Gastrocnemius medialis (tissue), 4 donors: ENCODE data around the gene STARD3. TPM values are rescaled to one million over a fixed set of nuclear protein-coding genes. Genes with fewer than 3 reads are reported as not detected.
"Not testable (repeated sequence)": the region's sequence is repeated elsewhere in the genome, so short reads cannot be mapped to it uniquely, and the experiment has no call there.

Experiments
- ATAC-seq, 2 donors: fragments of 150-250 bp; one replicate each; pipeline ENCODE4 v1.9.1; 2016
- DNase-seq, 2 donors: peaks; one replicate each; pipeline ENCODE4 v3.0.0-alpha.2; 2019
- H3K27ac ChIP-seq, 4 donors: fragments of 200-600 bp; sonication (generic); 1 replicate in 1 of 4; 2 replicates in 3 of 4; pipeline ENCODE4 v1.5.1; 2016 to 2018; ENCODE audit warnings: mild to moderate bottlenecking in 2 of 4, moderate library complexity in 1 of 4
- H3K27me3 ChIP-seq, 3 donors: fragments of 200-600 bp; sonication (generic) in 2 of 3; 1 replicate in 1 of 3; 2 replicates in 2 of 3; pipeline versions ENCODE4 v1.5.1 to v1.6.0; 2016 to 2019; ENCODE audit warnings: mild to moderate bottlenecking in 1 of 3, moderate library complexity in 1 of 3
- H3K36me3 ChIP-seq, 2 donors: fragments of 200-600 bp; sonication (generic) in 1 of 2; one replicate each; pipeline ENCODE4 v1.5.1; 2017 to 2018
- H3K4me1 ChIP-seq, 2 donors: fragments of 200-600 bp; sonication (generic) in 1 of 2; one replicate each; pipeline ENCODE4 v1.5.1; 2016 to 2017; ENCODE audit warnings: mild to moderate bottlenecking in 2 of 2
- H3K4me3 ChIP-seq, 4 donors: fragments of 200-600 bp; sonication (generic) in 3 of 4; 1 replicate in 1 of 4; 2 replicates in 3 of 4; pipeline ENCODE4 v1.5.1; 2016 to 2019; ENCODE audit warnings: mild to moderate bottlenecking in 2 of 4
- H3K9me3 ChIP-seq, 3 donors: fragments of 200-600 bp; sonication (generic) in 2 of 3; 1 replicate in 1 of 3; 2 replicates in 2 of 3; pipeline ENCODE4 v1.5.1; 2016 to 2019
- CTCF ChIP-seq, 5 experiments: fragments of 450-650 bp in 3 of 5; fragments of 200-600 bp in 2 of 5; sonication (generic) in 2 of 5; IDR thresholded peaks in 4 of 5; conservative IDR thresholded peaks in 1 of 5; 1 replicate in 4 of 5; 2 replicates in 1 of 5; pipeline ENCODE4 v1.5.1; 2016 to 2019; ENCODE audit warnings: antibody characterized with exemption in 5 of 5, mild to moderate bottlenecking in 3 of 5, moderate library complexity in 3 of 5
- POLR2A ChIP-seq, 2 donors: fragments of 450-650 bp; IDR thresholded peaks; one replicate each; pipeline ENCODE4 v1.6.1; 2017; ENCODE audit warnings: antibody characterized with exemption in 2 of 2, mild to moderate bottlenecking in 2 of 2, moderate library complexity in 2 of 2
- in situ Hi-C, 4 donors: fragments of 200-750 bp; cut with MboI; loops; one replicate each; pipeline versions ENCODE4 v1.15.0 to v1.8.0; 2017; ENCODE audit warnings: low sequenced_read_pairs in 4 of 4
- intact Hi-C: fragments of 100-400 bp; cut with DNase I; formaldehyde crosslinking; loops from one replicate; pipeline ENCODE4 v1.15.1; 2023; ENCODE audit warnings: low total_unique reads
- total RNA-seq, 4 donors: library from RNA; depleted of rRNA; stranded (reverse); fragments of >200 nt; gene quantifications; one replicate each; pipeline versions ENCODE4 v1.1.0 to v1.2.3, GENCODE V29; 2016

The STARD3 gene
- 10 to 100 TPM; 31.0 to 41.7 (median 41.0) TPM for total RNA-seq

- ATAC-seq, result peak; percentile 92 to 93
- Histone ChIP-seq H3K4me1 (peaks cover 41 to 48% of the 10 kb centered on the region in 2 donors), H3K36me3 (no peaks in the 10 kb centered on the region), H3K9me3 (no peaks in the 10 kb centered on the region), H3K4me3 (peak within 1 kb of the TSS; percentile 76 to 97 (median 92)), H3K27ac (peak within 1 kb of the TSS; percentile 93 to 99 (median 94)), H3K27me3 (no peaks in the 10 kb centered on the region)
- intact Hi-C loops (loop anchor here (1.0 to 5.0 kb wide), 4 partner anchors 14 to 115 kb away; partner anchors contain the start of genes MIEN1 and TCAP), in situ Hi-C loops (no loop called here)
- TF ChIP-seq CTCF (IDR thresholded peaks at IDR 0.05 in 4 of 5, conservative IDR thresholded peaks at IDR 0.05 in 1 of 5) (peak in 3 of 5 experiments; percentile 16 to 44 (median 26)), POLR2A (IDR thresholded peaks at IDR 0.05) (peak; percentile 46 to 56)
- peak; percentile 84 to 89 for DNase-seq
These were observed at the start of gene STARD3 for GRCh38 chr17:39636927-39637736. STARD3 (plus strand) TSS chr17:39637144; CDS start chr17:39653532, 16,388 bp downstream.

GRCh38 chr17:39590180-39590579 is 46.8 kb upstream of the STARD3 start:
- H3K36me3 ChIP-seq, H3K4me3 ChIP-seq, H3K4me1 ChIP-seq, DNase-seq, H3K27ac ChIP-seq, intact Hi-C loops, H3K9me3 ChIP-seq, in situ Hi-C loops, ATAC-seq: not testable (repeated sequence)
- peaks cover 8 to 22% (median 15%) of the 10 kb centered on the region in 3 donors for H3K27me3 ChIP-seq

- intact Hi-C loops, result no loop called here
- no peak overlapping the region for H3K4me3 ChIP-seq
- DNase-seq, result no peak
- ATAC-seq, result peak in 1 of 2 donors; percentile 18
- H3K27me3 ChIP-seq, result peaks cover 27 to 42% (median 36%) of the 10 kb centered on the region in 3 donors
- in situ Hi-C loops, result no loop called here
- TF ChIP-seq POLR2A (IDR thresholded peaks at IDR 0.05), result no peak
- no peak for TF ChIP-seq CTCF (IDR thresholded peaks at IDR 0.05 in 4 of 5, conservative IDR thresholded peaks at IDR 0.05 in 1 of 5)
- no peaks in the 10 kb centered on the region for H3K36me3 ChIP-seq
- H3K27ac ChIP-seq, result no peak overlapping the region
- no peaks in the 10 kb centered on the region for H3K4me1 ChIP-seq
- no peaks in the 10 kb centered on the region for H3K9me3 ChIP-seq
These were observed 44.7 kb upstream of the STARD3 start for GRCh38 chr17:39591958-39592954.

GRCh38 chr17:39593371-39593770 is 43.6 kb upstream of the STARD3 start:
- Histone ChIP-seq H3K4me3 (no peak overlapping the region), H3K27me3 (peaks cover 38 to 53% (median 47%) of the 10 kb centered on the region in 3 donors), H3K9me3 (no peaks in the 10 kb centered on the region), H3K27ac (no peak overlapping the region), H3K36me3 (no peaks in the 10 kb centered on the region), H3K4me1 (no peaks in the 10 kb centered on the region)
- TF ChIP-seq POLR2A (IDR thresholded peaks at IDR 0.05) (no peak), CTCF (IDR thresholded peaks at IDR 0.05 in 4 of 5, conservative IDR thresholded peaks at IDR 0.05 in 1 of 5) (no peak)
- ATAC-seq (no peak), DNase-seq (no peak)
- in situ Hi-C loops, result no loop called here
- intact Hi-C loops, result no loop called here
